ENCODE measurements around the gene RHBDD2. TPM values are rescaled to one million over a fixed set of nuclear protein-coding genes. Genes with fewer than 3 reads are reported as not detected.
"Not testable (repeated sequence)": the region's sequence is repeated elsewhere in the genome, so short reads cannot be mapped to it uniquely, and the experiment has no call there.

The RHBDD2 gene
- total and polyA plus RNA-seq, 2 donors (not counting 1 experiment from before 2014, with no cell fraction given): 16.7 to 24.5 TPM

DNA sequence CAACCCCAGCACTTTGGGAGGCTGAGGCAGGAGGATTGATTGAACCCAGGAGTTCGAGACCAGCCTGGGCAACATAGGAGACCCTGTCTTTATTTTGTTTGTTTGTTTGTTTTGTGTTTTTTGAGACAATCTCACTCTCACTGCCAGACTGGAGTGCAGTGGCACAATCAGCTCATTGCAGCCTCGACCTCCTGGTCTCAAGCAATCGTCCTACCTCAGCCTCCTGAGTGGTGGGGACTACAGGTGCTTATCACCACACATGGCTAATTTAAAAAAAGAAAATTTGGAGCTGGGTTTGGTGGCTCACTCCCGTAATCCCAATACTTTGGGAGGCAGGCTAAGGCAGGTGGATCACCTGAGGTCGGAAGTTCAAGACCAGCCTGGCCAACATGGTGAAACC lies 34.7 kb upstream of the RHBDD2 start:
- H2AFZ ChIP-seq (ENCODE audit: low read length): no peak overlapping the region
- H3K4me3 ChIP-seq (replicated peaks in 1 of 4; ENCODE audit: control extremely low read depth in 1 of 4, insufficient read depth in 1 of 4, low read depth in 3 of 4, low read length in 4 of 4): no peak overlapping the region
- no peak for DNase-seq (ENCODE audit: low read depth in 2 of 2)
- H4K20me1 ChIP-seq (ENCODE audit: control insufficient read depth, extremely low read depth, insufficient read depth, low read length): no peaks in the 10 kb centered on the region
- no peaks in the 10 kb centered on the region for H3K27me3 ChIP-seq (ENCODE audit: control insufficient read depth, insufficient read depth, low read length)
- H3K27ac ChIP-seq (ENCODE audit: insufficient read depth, low read length): no peak overlapping the region
- no peaks in the 10 kb centered on the region for H3K9me3 ChIP-seq (ENCODE audit: control insufficient read depth, insufficient read depth, low read depth, low read length)
- no peak for TF ChIP-seq EZH2 (IDR thresholded peaks at IDR 0.05; ENCODE audit: low read length, missing control alignments)
- TF ChIP-seq, protein P1, sequence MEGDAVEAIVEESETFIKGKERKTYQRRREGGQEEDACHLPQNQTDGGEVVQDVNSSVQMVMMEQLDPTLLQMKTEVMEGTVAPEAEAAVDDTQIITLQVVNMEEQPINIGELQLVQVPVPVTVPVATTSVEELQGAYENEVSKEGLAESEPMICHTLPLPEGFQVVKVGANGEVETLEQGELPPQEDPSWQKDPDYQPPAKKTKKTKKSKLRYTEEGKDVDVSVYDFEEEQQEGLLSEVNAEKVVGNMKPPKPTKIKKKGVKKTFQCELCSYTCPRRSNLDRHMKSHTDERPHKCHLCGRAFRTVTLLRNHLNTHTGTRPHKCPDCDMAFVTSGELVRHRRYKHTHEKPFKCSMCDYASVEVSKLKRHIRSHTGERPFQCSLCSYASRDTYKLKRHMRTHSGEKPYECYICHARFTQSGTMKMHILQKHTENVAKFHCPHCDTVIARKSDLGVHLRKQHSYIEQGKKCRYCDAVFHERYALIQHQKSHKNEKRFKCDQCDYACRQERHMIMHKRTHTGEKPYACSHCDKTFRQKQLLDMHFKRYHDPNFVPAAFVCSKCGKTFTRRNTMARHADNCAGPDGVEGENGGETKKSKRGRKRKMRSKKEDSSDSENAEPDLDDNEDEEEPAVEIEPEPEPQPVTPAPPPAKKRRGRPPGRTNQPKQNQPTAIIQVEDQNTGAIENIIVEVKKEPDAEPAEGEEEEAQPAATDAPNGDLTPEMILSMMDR (conservative IDR thresholded peaks at IDR 0.05 in 1 of 2, IDR thresholded peaks at IDR 0.05 in 1 of 2; ENCODE audit: low read depth in 1 of 2, low read length in 2 of 2): no peak
- H3K79me2 ChIP-seq (ENCODE audit: control insufficient read depth, insufficient read depth, low read length): no peaks in the 10 kb centered on the region
- H3K4me2 ChIP-seq (ENCODE audit: extremely low read depth, insufficient read depth, low read length): no peak overlapping the region
- H3K36me3 ChIP-seq (ENCODE audit: control insufficient read depth, insufficient read depth, low read length): no peaks in the 10 kb centered on the region
- H3K9ac ChIP-seq (ENCODE audit: insufficient read depth, low read length): no peak overlapping the region
- peaks cover 10% of the 10 kb centered on the region for H3K4me1 ChIP-seq (ENCODE audit: control insufficient read depth, extremely low read depth, insufficient read depth, low read length)

DNA sequence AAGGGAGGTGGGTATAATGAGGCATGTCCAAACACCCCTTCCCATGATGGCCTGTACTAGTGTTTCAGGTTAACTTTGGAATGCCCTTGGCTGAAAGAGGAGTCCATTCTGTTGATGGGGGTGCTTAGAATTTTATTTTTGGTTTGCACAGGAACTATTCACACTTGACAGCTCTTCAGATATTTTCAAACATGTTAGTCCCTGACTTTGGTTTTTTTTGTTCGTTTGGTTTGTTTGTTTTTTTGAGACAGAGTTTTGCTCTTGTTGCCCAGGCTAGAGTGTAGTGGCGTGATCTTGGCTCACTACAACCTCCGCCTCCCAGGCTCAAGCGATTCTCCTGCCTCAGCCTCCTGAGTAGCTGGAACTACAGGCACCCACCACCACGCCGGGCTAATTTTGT lies 33.7 kb upstream of the RHBDD2 start:
- H4K20me1 ChIP-seq (ENCODE audit: control insufficient read depth, extremely low read depth, insufficient read depth, low read length); DNase-seq (ENCODE audit: low read depth in 2 of 2); H2AFZ ChIP-seq (ENCODE audit: low read length); H3K4me2 ChIP-seq (ENCODE audit: extremely low read depth, insufficient read depth, low read length); H3K4me3 ChIP-seq (replicated peaks in 1 of 4; ENCODE audit: control extremely low read depth in 1 of 4, insufficient read depth in 1 of 4, low read depth in 3 of 4, low read length in 4 of 4); H3K9ac ChIP-seq (ENCODE audit: insufficient read depth, low read length); H3K9me3 ChIP-seq (ENCODE audit: control insufficient read depth, insufficient read depth, low read depth, low read length); H3K79me2 ChIP-seq (ENCODE audit: control insufficient read depth, insufficient read depth, low read length); H3K27ac ChIP-seq (ENCODE audit: insufficient read depth, low read length); H3K36me3 ChIP-seq (ENCODE audit: control insufficient read depth, insufficient read depth, low read length); H3K27me3 ChIP-seq (ENCODE audit: control insufficient read depth, insufficient read depth, low read length): not testable (repeated sequence)
- peaks cover 10% of the 10 kb centered on the region for H3K4me1 ChIP-seq (ENCODE audit: control insufficient read depth, extremely low read depth, insufficient read depth, low read length)

DNA sequence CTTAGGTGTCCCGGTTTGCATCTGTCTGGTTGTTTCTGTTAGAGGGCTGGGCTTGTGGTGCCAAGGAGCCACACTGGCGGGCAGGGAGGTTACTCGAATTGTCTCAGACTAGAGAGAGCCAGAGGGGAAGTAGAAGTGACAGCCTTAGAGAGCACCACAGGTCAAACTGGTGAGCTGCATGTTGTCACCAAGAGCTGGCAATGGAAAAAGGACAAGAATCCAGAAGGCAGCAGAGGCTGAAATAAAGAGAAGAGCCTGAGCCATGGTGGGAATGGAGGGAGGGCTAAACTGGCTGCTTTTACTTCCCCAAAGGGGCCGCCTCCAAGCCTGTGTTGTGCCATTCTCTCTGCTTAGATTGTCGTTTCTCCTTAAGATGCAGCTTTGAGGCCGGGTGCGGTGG lies 31.1 kb upstream of the RHBDD2 start:
- DNase-seq (ENCODE audit: low read depth in 2 of 2): no peak
- Histone ChIP-seq H3K4me2 (ENCODE audit: extremely low read depth, insufficient read depth, low read length) (no peak overlapping the region), H3K4me1 (ENCODE audit: control insufficient read depth, extremely low read depth, insufficient read depth, low read length) (peaks cover 5% of the 10 kb centered on the region), H3K9me3 (ENCODE audit: control insufficient read depth, insufficient read depth, low read depth, low read length) (no peaks in the 10 kb centered on the region), H3K9ac (ENCODE audit: insufficient read depth, low read length) (no peak overlapping the region), H3K27me3 (ENCODE audit: control insufficient read depth, insufficient read depth, low read length) (no peaks in the 10 kb centered on the region), H3K4me3 (replicated peaks in 1 of 4; ENCODE audit: control extremely low read depth in 1 of 4, insufficient read depth in 1 of 4, low read depth in 3 of 4, low read length in 4 of 4) (no peak overlapping the region), H3K79me2 (ENCODE audit: control insufficient read depth, insufficient read depth, low read length) (no peaks in the 10 kb centered on the region), H4K20me1 (ENCODE audit: control insufficient read depth, extremely low read depth, insufficient read depth, low read length) (no peaks in the 10 kb centered on the region), H3K36me3 (ENCODE audit: control insufficient read depth, insufficient read depth, low read length) (no peaks in the 10 kb centered on the region), H3K27ac (ENCODE audit: insufficient read depth, low read length) (no peak overlapping the region), H2AFZ (ENCODE audit: low read length) (no peak overlapping the region)
- no peak for TF ChIP-seq EZH2 (IDR thresholded peaks at IDR 0.05; ENCODE audit: low read length, missing control alignments)
- TF ChIP-seq, protein P1 (conservative IDR thresholded peaks at IDR 0.05 in 1 of 2, IDR thresholded peaks at IDR 0.05 in 1 of 2; ENCODE audit: low read depth in 1 of 2, low read length in 2 of 2): no peak

Measured in fibroblast of lung (primary cell).